ENCODE results near the gene PSMC3. TPM values are rescaled to one million over a fixed set of nuclear protein-coding genes. Genes with fewer than 3 reads are reported as not detected.

Gene PSMC3
- total RNA-seq, 1 donor from 2014 or later: 79.4 TPM

DNA sequence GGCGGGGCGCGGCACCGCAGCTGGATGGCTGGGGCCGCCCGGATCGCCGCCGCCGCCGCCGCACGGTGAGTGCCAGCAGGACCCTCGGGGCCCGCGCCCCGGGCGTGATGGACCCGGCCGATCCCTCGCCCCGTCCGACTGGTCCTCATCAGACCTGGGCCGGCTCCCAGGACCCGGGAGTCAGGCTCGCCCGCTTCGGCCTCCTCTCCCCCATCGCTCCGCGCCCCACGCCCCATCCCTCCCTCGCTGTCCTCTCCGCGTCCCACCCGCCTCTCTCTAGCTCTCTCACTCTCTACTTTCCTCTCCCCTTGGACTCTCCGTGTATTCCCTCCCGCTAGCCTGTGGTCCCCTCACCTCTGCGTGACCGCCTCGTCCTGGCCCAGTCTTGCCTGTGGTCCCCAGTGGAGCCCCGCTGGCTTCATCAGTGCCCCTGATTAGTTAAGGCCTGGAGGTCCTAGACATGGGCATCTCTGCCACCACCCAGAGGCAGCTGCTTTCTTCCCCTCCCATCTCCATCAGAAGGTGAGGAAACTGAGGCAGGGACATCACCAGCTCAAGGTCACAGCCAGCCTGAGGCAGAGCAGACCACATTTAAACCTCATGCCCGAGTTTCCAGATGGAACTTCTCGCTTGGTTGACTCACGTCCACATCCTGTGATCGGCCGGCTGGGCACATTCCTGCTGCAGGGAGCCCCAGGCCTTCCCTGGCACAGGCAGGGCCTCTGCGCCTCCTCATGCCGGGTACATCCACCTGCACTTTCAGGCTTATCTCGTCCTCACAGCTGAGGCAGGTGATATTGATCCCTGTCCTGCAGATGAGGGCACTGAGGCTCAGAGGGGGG is 17.4 kb downstream of the PSMC3 start:
- intact Hi-C loops (cut with DNase I): no loop called here
- Histone ChIP-seq H3K4me3 (peak overlapping the region; percentile 77), H3K27ac (peak overlapping the region; percentile 90), H3K27me3 (no peaks in the 10 kb centered on the region), H3K9me3 (no peaks in the 10 kb centered on the region), H3K4me1 (peaks cover 29% of the 10 kb centered on the region), H3K36me3 (peaks cover 7% of the 10 kb centered on the region)
- TF ChIP-seq, protein P1, sequence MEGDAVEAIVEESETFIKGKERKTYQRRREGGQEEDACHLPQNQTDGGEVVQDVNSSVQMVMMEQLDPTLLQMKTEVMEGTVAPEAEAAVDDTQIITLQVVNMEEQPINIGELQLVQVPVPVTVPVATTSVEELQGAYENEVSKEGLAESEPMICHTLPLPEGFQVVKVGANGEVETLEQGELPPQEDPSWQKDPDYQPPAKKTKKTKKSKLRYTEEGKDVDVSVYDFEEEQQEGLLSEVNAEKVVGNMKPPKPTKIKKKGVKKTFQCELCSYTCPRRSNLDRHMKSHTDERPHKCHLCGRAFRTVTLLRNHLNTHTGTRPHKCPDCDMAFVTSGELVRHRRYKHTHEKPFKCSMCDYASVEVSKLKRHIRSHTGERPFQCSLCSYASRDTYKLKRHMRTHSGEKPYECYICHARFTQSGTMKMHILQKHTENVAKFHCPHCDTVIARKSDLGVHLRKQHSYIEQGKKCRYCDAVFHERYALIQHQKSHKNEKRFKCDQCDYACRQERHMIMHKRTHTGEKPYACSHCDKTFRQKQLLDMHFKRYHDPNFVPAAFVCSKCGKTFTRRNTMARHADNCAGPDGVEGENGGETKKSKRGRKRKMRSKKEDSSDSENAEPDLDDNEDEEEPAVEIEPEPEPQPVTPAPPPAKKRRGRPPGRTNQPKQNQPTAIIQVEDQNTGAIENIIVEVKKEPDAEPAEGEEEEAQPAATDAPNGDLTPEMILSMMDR (IDR thresholded peaks at IDR 0.05): no peak
- peak; percentile 71 for DNase-seq
- ATAC-seq: peak; percentile 0

GRCh38 chr11:47407746-47408590 is 18.3 kb downstream of the PSMC3 start, which contains the start of gene SLC39A13:
Gene SLC39A13 (plus strand): TSS chr11:47408590. CDS start chr11:47410095, 1,505 bp downstream.
- peak; percentile 94 for ATAC-seq
- no peaks in the 10 kb centered on the region for H3K36me3 ChIP-seq
- peak within 1 kb of the TSS; percentile 94 for H3K27ac ChIP-seq
- H3K4me3 ChIP-seq: peak within 1 kb of the TSS; percentile 77
- TF ChIP-seq, protein P1 (IDR thresholded peaks at IDR 0.05): peak; percentile 82
- no peaks in the 10 kb centered on the region for H3K9me3 ChIP-seq
- H3K27me3 ChIP-seq: no peaks in the 10 kb centered on the region
- intact Hi-C loops (cut with DNase I): no loop called here
- H3K4me1 ChIP-seq: peaks cover 29% of the 10 kb centered on the region
- peak; percentile 97 for DNase-seq

DNA sequence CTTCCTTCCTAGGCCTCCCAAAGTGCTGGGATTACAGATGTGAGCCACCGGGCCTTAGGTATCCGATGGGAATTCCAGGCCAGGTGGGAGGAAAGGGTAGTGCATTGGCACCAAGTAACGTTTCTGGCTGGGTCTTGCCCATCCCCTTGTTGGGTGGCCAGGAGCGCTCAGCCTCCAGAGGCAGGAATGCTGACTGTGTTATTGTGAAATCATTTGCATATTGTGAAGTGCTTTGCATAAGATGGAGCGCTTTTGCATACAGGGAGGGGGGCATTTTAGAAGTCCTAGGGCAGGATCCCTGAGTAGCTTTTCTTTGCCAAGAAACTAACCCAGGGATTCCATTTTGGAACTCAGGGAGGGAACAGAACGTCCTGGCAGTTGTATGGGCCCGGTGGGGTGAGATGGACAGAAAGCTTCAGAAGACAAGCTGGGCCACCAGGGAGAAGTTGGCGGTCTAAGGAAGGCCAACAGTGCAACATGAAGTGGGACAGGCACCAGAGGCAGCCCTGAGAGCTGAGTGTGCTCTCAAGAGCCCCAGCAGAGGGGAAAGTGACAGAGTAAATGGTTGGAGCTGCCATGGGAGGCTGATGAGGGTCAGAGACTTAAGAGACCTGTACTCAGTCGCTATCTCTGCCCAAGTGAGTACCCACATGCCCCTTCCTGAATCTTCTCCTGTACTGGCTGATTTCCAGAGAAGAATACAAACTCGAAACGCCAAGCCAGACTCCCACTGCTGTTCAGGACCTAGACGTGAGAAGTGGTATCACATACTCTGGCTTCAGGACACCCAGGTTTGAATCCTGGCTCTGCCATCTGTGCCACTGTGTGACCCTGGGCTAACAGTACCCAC is 19.1 kb downstream of the PSMC3 start:
- TF ChIP-seq, protein P1 (IDR thresholded peaks at IDR 0.05): no peak

GRCh38 chr11:47403571-47403970 is 22.7 kb downstream of the PSMC3 start:
- Histone ChIP-seq H3K4me3 (no peak overlapping the region), H3K9me3 (no peaks in the 10 kb centered on the region), H3K27me3 (no peaks in the 10 kb centered on the region), H3K36me3 (no peaks in the 10 kb centered on the region), H3K27ac (no peak overlapping the region), H3K4me1 (peaks cover 20% of the 10 kb centered on the region)
- no peak for DNase-seq
- TF ChIP-seq, protein P1 (IDR thresholded peaks at IDR 0.05): no peak
- intact Hi-C loops (cut with DNase I): no loop called here
- no peak for ATAC-seq

More for the DNA sequence above, 19.1 kb downstream of the PSMC3 start:
- Histone ChIP-seq H3K27me3 (no peaks in the 10 kb centered on the region), H3K4me3 (peak overlapping the region; percentile 77), H3K9me3 (no peaks in the 10 kb centered on the region), H3K4me1 (peaks cover 29% of the 10 kb centered on the region), H3K27ac (peak overlapping the region; percentile 94), H3K36me3 (no peaks in the 10 kb centered on the region)
- DNase-seq (no peak), ATAC-seq (no peak)
- intact Hi-C loops (cut with DNase I): no loop called here

DNA sequence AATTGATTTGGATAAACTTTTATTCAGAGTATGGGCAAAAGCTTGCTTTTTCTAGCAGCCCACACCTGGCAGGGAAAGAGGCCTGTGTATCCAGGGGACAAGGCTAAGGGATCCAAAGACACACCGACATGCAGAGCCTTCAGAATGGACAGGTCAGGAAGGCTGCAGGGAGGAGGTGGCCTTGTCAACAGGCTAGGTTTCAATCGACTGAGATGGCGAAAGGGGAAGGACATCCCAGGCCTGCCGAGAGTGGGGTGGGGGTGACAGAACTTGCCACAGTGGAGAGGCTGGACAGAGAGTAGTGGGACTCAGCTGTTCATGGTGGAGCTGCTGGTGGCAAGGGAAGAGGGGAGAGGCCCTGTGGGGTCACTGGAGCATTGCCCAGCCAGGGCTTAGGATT is 23.1 kb downstream of the PSMC3 start:
- Histone ChIP-seq H3K27me3 (no peaks in the 10 kb centered on the region), H3K36me3 (no peaks in the 10 kb centered on the region), H3K27ac (no peak overlapping the region), H3K4me3 (no peak overlapping the region), H3K9me3 (no peaks in the 10 kb centered on the region), H3K4me1 (peaks cover 20% of the 10 kb centered on the region)
- no peak for ATAC-seq
- TF ChIP-seq, protein P1 (IDR thresholded peaks at IDR 0.05): no peak
- no peak for DNase-seq
- intact Hi-C loops (cut with DNase I): no loop called here

Measured in upper lobe of right lung (tissue), 1 donor.